ENCODE data around the gene DDR2. TPM values are rescaled to one million over a fixed set of nuclear protein-coding genes. Genes with fewer than 3 reads are reported as not detected.

DDR2 gene
- total RNA-seq, 1 donor from 2014 or later, result 26.9 TPM

DNA sequence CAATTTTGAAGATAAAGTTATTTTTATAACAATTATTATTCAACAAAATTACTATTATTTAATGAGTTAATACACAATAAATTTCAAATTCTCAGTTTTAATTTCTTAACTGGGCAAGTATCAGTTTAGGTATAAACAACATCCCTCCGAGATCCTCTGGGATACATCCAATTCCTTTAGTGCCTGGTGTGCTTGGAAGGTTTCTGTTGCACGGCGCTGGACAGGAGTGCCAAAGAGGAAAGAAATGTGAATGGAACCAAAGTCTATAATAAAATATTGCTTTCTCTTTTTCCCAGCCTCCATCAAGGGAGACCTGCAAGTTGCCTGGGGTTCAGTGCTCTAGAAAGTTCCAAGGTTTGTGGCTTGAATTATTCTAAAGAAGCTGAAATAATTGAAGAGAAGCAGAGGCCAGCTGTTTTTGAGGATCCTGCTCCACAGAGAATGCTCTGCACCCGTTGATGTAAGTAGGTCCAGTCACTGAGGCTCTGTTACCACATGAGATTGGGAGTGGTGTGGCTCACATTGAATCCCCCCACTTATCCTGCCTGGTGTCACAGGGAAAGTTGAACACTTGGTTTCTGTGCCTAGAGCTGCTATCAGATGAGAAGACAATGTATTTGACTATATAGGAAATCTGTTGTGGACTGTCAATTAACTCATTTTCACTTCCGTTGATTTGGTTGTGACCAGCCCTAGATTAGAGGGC is 22.8 kb downstream of the DDR2 start:
- no peak overlapping the region for H3K4me3 ChIP-seq
- TF ChIP-seq, protein P1, sequence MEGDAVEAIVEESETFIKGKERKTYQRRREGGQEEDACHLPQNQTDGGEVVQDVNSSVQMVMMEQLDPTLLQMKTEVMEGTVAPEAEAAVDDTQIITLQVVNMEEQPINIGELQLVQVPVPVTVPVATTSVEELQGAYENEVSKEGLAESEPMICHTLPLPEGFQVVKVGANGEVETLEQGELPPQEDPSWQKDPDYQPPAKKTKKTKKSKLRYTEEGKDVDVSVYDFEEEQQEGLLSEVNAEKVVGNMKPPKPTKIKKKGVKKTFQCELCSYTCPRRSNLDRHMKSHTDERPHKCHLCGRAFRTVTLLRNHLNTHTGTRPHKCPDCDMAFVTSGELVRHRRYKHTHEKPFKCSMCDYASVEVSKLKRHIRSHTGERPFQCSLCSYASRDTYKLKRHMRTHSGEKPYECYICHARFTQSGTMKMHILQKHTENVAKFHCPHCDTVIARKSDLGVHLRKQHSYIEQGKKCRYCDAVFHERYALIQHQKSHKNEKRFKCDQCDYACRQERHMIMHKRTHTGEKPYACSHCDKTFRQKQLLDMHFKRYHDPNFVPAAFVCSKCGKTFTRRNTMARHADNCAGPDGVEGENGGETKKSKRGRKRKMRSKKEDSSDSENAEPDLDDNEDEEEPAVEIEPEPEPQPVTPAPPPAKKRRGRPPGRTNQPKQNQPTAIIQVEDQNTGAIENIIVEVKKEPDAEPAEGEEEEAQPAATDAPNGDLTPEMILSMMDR (IDR thresholded peaks at IDR 0.05; ENCODE audit: borderline replicate concordance), result no peak

DNA sequence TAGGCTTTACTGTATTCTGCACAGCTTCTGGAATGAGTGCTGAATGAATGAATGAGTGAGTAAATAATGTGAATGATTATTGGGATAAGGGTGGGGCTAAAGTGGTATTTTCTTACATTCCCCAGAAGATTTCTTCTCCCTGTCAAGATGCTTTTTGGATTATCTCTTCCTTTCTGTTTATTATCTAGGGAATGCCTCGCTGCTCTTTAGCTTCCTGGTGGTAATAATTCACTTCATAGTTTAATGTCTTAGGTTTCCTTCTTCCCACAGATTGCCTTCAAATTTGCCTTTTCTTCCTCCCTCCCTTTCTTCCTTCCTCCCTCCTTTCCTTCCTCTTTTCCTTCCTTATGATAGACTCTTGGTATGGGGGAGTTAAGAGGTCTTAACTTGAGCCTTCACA is 24.0 kb downstream of the DDR2 start:
- Histone ChIP-seq H3K36me3 (peaks cover 14% of the 10 kb centered on the region), H3K27me3 (ENCODE audit: low read depth) (no peaks in the 10 kb centered on the region), H3K4me1 (peaks cover 21% of the 10 kb centered on the region), H3K4me3 (no peak overlapping the region), H3K27ac (replicated peaks) (no peak overlapping the region), H3K9me3 (replicated peaks) (no peaks in the 10 kb centered on the region)
- intact Hi-C loops (cut with micrococcal nuclease), result no loop called here
- DNase-seq, result no peak
- TF ChIP-seq, protein P1 (IDR thresholded peaks at IDR 0.05; ENCODE audit: borderline replicate concordance), result no peak

More for the DNA sequence above, 22.8 kb downstream of the DDR2 start:
- DNase-seq, result no peak
- Histone ChIP-seq H3K27ac (replicated peaks) (no peak overlapping the region), H3K36me3 (peaks cover 13% of the 10 kb centered on the region), H3K9me3 (replicated peaks) (no peaks in the 10 kb centered on the region), H3K4me1 (peaks cover 21% of the 10 kb centered on the region), H3K27me3 (ENCODE audit: low read depth) (no peaks in the 10 kb centered on the region)
- intact Hi-C loops (cut with micrococcal nuclease), result no loop called here

DNA sequence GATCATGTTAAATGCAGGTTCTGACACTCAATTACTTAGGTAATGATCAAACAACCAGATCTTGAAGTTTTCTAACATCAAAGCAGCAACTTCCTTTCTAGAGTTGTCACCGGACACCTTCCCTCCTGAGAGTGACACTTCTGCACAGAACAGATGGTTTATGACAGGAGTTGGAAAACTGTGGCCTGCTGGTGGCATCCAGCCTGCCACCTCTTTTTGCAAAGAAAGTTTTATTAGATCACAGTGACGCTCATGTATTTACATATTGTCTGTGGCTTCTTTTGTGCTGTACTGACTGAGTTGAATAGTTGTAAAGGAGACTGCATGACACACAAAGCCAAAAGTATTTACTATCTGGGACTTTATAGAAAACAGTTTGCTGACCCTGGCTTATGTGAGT is 28.3 kb downstream of the DDR2 start:
- H3K27ac ChIP-seq (replicated peaks), result no peak overlapping the region
- H3K27me3 ChIP-seq (ENCODE audit: low read depth), result no peaks in the 10 kb centered on the region
- no peak for DNase-seq
- TF ChIP-seq, protein P1 (IDR thresholded peaks at IDR 0.05; ENCODE audit: borderline replicate concordance), result no peak
- peaks cover 26% of the 10 kb centered on the region for H3K4me1 ChIP-seq
- no peaks in the 10 kb centered on the region for H3K9me3 ChIP-seq (replicated peaks)
- intact Hi-C loops (cut with micrococcal nuclease), result no loop called here
- peaks cover 10% of the 10 kb centered on the region for H3K36me3 ChIP-seq
- H3K4me3 ChIP-seq, result no peak overlapping the region

DNA sequence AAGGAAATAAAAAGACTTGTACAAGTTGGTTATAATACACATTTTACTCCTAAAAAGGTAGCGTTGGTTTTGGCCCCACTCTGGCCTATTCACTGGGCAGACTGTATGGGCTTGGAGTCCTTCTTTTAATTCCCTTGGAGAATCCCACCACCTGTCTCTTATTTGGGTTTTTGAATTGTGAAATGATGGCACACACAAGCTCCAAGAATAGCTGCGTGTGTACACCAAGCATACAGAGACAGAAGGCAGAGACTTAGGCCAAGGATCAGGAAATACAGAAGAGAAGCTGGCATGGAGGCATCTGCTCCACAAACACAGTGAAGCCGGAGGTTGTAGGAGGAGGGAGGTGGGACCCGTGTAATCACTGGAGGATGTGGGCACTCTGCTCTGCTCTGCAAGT is 29.1 kb downstream of the DDR2 start:
- no peak overlapping the region for H3K27ac ChIP-seq (replicated peaks)
- H3K4me3 ChIP-seq, result no peak overlapping the region
- H3K9me3 ChIP-seq (replicated peaks), result no peaks in the 10 kb centered on the region
- TF ChIP-seq, protein P1 (IDR thresholded peaks at IDR 0.05; ENCODE audit: borderline replicate concordance), result no peak
- no peaks in the 10 kb centered on the region for H3K27me3 ChIP-seq (ENCODE audit: low read depth)
- peaks cover 3% of the 10 kb centered on the region for H3K36me3 ChIP-seq
- DNase-seq, result no peak
- intact Hi-C loops (cut with micrococcal nuclease), result no loop called here
- H3K4me1 ChIP-seq, result peaks cover 27% of the 10 kb centered on the region

DNA sequence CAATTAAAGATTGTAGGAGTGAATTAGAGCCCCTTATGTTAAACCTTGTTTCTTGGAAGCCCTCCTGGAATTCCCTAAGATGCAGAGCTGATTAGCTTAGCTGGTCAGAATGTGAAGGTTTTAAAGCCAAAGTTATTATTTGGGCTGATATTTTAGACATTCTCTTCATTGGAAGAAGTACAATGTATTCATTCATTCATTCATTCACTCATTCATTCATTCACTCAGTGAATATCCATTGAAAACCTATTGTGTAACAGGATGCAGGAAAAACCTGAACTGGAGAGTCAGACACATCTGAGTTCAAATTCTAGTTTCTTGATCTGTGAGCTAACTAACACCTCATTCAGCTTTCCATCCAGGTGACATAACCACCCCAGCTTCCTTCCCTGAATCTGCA is 29.7 kb downstream of the DDR2 start:
- intact Hi-C loops (cut with micrococcal nuclease), result no loop called here
- H3K27me3 ChIP-seq (ENCODE audit: low read depth), result no peaks in the 10 kb centered on the region
- peaks cover 25% of the 10 kb centered on the region for H3K4me1 ChIP-seq
- H3K9me3 ChIP-seq (replicated peaks), result no peaks in the 10 kb centered on the region
- no peak overlapping the region for H3K27ac ChIP-seq (replicated peaks)
- H3K4me3 ChIP-seq, result no peak overlapping the region
- TF ChIP-seq, protein P1 (IDR thresholded peaks at IDR 0.05; ENCODE audit: borderline replicate concordance), result no peak
- no peak for DNase-seq
- peaks cover 3% of the 10 kb centered on the region for H3K36me3 ChIP-seq
